Measurements from ENCODE around the gene GARRE1.
"Not testable (repeated sequence)": the region's sequence is repeated elsewhere in the genome, so short reads cannot be mapped to it uniquely, and the experiment has no call there.

GARRE1 gene

DNA sequence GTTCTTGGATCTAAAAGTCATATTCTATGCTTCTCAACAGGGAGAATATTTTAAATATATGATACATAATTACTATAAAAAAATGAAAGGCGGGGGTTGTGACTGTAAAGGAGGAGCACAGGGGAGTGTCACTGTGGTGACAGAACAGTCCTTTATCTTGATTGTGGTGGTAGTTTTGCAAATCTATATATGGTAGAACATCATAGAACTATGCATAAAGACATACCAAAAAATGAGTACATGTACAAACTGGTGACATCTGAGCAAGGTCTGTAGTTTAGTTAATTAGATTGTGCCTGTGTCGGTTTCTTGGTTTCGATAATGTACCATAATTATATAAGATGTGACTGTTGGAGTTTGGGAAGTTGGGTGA is 38.7 kb upstream of the GARRE1 start:
- DNase-seq (no peak), ATAC-seq (ENCODE audit: insufficient read depth, low read depth) (no peak)
- H3K27me3 ChIP-seq (ENCODE audit: insufficient read depth, low read length, poor library complexity) = no peaks in the 10 kb centered on the region
- H3K27ac ChIP-seq (ENCODE audit: low read length) = no peak overlapping the region
- H3K4me2 ChIP-seq (ENCODE audit: insufficient read depth, low read length) = no peak overlapping the region
- peaks cover 57% of the 10 kb centered on the region for H4K20me1 ChIP-seq (ENCODE audit: insufficient read depth, low read length)
- no peak overlapping the region for H3K4me3 ChIP-seq (ENCODE audit: low read depth in 1 of 2, low read length in 2 of 2)
- H3K9me3 ChIP-seq (ENCODE audit: insufficient read depth, low read length, severe bottlenecking) = no peaks in the 10 kb centered on the region
- H2AFZ ChIP-seq (ENCODE audit: low read depth, low read length) = no peak overlapping the region
- H3K79me2 ChIP-seq (ENCODE audit: insufficient read depth, low read length) = no peaks in the 10 kb centered on the region
- H3K4me1 ChIP-seq (ENCODE audit: insufficient read depth, low read length) = peaks cover 19% of the 10 kb centered on the region
- H3K9ac ChIP-seq (ENCODE audit: low read depth, low read length) = no peak overlapping the region
- peaks cover 75% of the 10 kb centered on the region for H3K36me3 ChIP-seq (ENCODE audit: insufficient read depth, low read length)
- TF ChIP-seq, protein P1, sequence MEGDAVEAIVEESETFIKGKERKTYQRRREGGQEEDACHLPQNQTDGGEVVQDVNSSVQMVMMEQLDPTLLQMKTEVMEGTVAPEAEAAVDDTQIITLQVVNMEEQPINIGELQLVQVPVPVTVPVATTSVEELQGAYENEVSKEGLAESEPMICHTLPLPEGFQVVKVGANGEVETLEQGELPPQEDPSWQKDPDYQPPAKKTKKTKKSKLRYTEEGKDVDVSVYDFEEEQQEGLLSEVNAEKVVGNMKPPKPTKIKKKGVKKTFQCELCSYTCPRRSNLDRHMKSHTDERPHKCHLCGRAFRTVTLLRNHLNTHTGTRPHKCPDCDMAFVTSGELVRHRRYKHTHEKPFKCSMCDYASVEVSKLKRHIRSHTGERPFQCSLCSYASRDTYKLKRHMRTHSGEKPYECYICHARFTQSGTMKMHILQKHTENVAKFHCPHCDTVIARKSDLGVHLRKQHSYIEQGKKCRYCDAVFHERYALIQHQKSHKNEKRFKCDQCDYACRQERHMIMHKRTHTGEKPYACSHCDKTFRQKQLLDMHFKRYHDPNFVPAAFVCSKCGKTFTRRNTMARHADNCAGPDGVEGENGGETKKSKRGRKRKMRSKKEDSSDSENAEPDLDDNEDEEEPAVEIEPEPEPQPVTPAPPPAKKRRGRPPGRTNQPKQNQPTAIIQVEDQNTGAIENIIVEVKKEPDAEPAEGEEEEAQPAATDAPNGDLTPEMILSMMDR (IDR thresholded peaks at IDR 0.05; ENCODE audit: borderline replicate concordance, extremely low read depth, low read length, poor library complexity, severe bottlenecking) = no peak
- no peak for TF ChIP-seq EZH2 (IDR thresholded peaks at IDR 0.05; ENCODE audit: borderline replicate concordance, low read depth, low read length, severe bottlenecking)

DNA sequence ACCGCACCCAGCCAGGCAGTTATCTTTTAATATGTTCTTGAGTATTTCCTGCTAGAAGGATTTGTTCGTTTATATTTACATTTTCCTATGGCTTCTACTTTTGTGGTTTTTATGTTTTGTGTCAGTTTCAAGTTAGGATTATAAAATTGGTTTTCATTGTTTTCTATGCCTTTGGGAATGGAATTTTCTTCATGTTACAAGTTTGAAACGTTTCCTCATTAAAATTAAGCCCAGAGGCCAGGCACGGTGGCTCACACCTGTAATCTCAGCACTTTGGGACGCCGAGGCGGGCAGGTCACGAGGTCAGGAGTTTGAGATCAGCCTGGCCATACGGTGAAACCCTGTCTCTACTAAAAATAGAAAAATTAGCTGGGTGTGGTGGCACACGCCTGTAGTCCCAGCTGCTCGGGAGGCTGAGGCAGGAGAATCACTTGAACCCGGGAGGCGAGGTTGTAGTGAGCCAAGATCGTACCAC is 37.6 kb upstream of the GARRE1 start:
- H3K9me3 ChIP-seq (ENCODE audit: insufficient read depth, low read length, severe bottlenecking); H3K9ac ChIP-seq (ENCODE audit: low read depth, low read length); DNase-seq; H3K4me2 ChIP-seq (ENCODE audit: insufficient read depth, low read length); ATAC-seq (ENCODE audit: insufficient read depth, low read depth); H3K27ac ChIP-seq (ENCODE audit: low read length); H3K79me2 ChIP-seq (ENCODE audit: insufficient read depth, low read length); H3K27me3 ChIP-seq (ENCODE audit: insufficient read depth, low read length, poor library complexity); H3K4me3 ChIP-seq (ENCODE audit: low read depth in 1 of 2, low read length in 2 of 2); H2AFZ ChIP-seq (ENCODE audit: low read depth, low read length): not testable (repeated sequence)
- Histone ChIP-seq H3K4me1 (ENCODE audit: insufficient read depth, low read length) (peaks cover 19% of the 10 kb centered on the region), H4K20me1 (ENCODE audit: insufficient read depth, low read length) (peaks cover 68% of the 10 kb centered on the region), H3K36me3 (ENCODE audit: insufficient read depth, low read length) (peaks cover 75% of the 10 kb centered on the region)

- H4K20me1 ChIP-seq (ENCODE audit: insufficient read depth, low read length) = peaks cover 80% of the 10 kb centered on the region
- no peak overlapping the region for H2AFZ ChIP-seq (ENCODE audit: low read depth, low read length)
- H3K4me2 ChIP-seq (ENCODE audit: insufficient read depth, low read length) = no peak overlapping the region
- peaks cover 77% of the 10 kb centered on the region for H3K36me3 ChIP-seq (ENCODE audit: insufficient read depth, low read length)
- ATAC-seq (ENCODE audit: insufficient read depth, low read depth) (peak; percentile 94), DNase-seq (peak; percentile 78)
- no peaks in the 10 kb centered on the region for H3K79me2 ChIP-seq (ENCODE audit: insufficient read depth, low read length)
- TF ChIP-seq EZH2 (IDR thresholded peaks at IDR 0.05; ENCODE audit: borderline replicate concordance, low read depth, low read length, severe bottlenecking) = no peak
- TF ChIP-seq, protein P1 (IDR thresholded peaks at IDR 0.05; ENCODE audit: borderline replicate concordance, extremely low read depth, low read length, poor library complexity, severe bottlenecking) = no peak
- H3K4me1 ChIP-seq (ENCODE audit: insufficient read depth, low read length) = peaks cover 19% of the 10 kb centered on the region
- no peak overlapping the region for H3K4me3 ChIP-seq (ENCODE audit: low read depth in 1 of 2, low read length in 2 of 2)
- H3K27me3 ChIP-seq (ENCODE audit: insufficient read depth, low read length, poor library complexity) = no peaks in the 10 kb centered on the region
- H3K9me3 ChIP-seq (ENCODE audit: insufficient read depth, low read length, severe bottlenecking) = no peaks in the 10 kb centered on the region
- H3K9ac ChIP-seq (ENCODE audit: low read depth, low read length) = no peak overlapping the region
- H3K27ac ChIP-seq (ENCODE audit: low read length) = no peak overlapping the region
Observed at GRCh38 chr19:34217952-34218817, 36.2 kb upstream of the GARRE1 start.

DNA sequence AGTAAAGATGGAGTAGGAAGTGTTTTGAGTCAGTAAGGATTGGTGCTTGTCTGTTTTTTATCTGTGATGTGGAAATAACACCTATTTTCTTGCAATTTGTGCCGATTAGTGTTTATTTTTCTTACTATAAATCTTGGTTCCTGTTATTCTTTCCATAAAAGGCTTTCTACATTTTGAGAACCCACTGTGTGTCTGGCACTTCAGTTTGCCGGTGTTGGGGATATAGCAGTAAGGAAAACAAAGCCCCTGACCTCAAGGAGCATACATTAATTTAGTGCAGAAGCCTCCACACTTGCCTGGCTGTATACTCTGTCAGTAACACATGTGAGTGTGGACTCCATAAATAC is 35.6 kb upstream of the GARRE1 start:
- no peak for DNase-seq
- no peak overlapping the region for H2AFZ ChIP-seq (ENCODE audit: low read depth, low read length)
- H3K9ac ChIP-seq (ENCODE audit: low read depth, low read length) = no peak overlapping the region
- no peaks in the 10 kb centered on the region for H3K27me3 ChIP-seq (ENCODE audit: insufficient read depth, low read length, poor library complexity)
- H3K4me3 ChIP-seq (ENCODE audit: low read depth in 1 of 2, low read length in 2 of 2) = no peak overlapping the region
- peaks cover 78% of the 10 kb centered on the region for H3K36me3 ChIP-seq (ENCODE audit: insufficient read depth, low read length)
- ATAC-seq (ENCODE audit: insufficient read depth, low read depth) = no peak
- peaks cover 19% of the 10 kb centered on the region for H3K4me1 ChIP-seq (ENCODE audit: insufficient read depth, low read length)
- H3K79me2 ChIP-seq (ENCODE audit: insufficient read depth, low read length) = no peaks in the 10 kb centered on the region
- TF ChIP-seq, protein P1 (IDR thresholded peaks at IDR 0.05; ENCODE audit: borderline replicate concordance, extremely low read depth, low read length, poor library complexity, severe bottlenecking) = no peak
- no peak for TF ChIP-seq EZH2 (IDR thresholded peaks at IDR 0.05; ENCODE audit: borderline replicate concordance, low read depth, low read length, severe bottlenecking)
- H3K9me3 ChIP-seq (ENCODE audit: insufficient read depth, low read length, severe bottlenecking) = no peaks in the 10 kb centered on the region
- no peak overlapping the region for H3K27ac ChIP-seq (ENCODE audit: low read length)
- H4K20me1 ChIP-seq (ENCODE audit: insufficient read depth, low read length) = peaks cover 79% of the 10 kb centered on the region
- no peak overlapping the region for H3K4me2 ChIP-seq (ENCODE audit: insufficient read depth, low read length)
